ENCODE measurements around the gene TNKS1BP1.

TNKS1BP1 gene

DNA sequence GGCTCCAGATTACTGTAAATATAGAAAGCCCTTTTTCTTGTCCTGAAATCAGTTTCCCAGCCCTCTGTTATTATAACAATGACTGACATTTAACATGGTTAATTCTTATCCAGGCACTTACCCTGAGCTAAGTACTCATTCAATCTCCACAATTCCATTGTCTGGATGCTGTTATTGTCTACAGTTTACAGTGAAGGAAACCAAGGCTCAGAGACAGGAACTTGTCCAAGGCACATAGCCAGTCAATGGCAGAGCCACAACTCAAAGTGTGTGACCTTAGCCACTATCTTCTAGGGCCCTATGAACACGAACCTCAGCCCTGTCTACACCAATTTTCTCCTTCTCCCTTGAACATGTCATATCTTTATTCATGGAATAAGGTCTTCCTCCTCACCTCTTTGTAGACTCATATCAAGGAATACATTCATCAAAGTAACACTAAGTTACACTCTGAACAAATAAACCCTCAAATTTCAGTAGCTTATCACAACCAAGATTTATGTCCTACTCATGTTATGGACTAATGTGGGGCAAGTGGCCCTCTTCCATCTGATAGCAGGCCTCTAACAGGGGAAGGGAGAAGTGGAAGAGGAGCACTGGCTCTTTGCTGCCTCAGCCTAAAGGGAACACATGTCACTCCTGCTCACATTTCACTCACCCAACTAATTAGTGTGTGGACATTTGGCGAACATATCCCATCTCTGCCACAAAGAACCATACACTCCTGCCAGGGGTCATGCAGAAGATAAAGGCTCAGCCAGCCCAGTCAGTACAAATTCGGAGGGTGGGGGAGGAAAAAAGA lies 48.4 kb downstream of the TNKS1BP1 start:
- Histone ChIP-seq H3K9ac (ENCODE audit: low read depth, low read length) (no peak overlapping the region), H3K4me1 (ENCODE audit: insufficient read depth, low read length) (peaks cover 3% of the 10 kb centered on the region), H2AFZ (ENCODE audit: low read depth, low read length) (no peak overlapping the region), H4K20me1 (ENCODE audit: insufficient read depth, low read length) (no peaks in the 10 kb centered on the region), H3K27me3 (ENCODE audit: insufficient read depth, low read length, poor library complexity) (peaks cover 19% of the 10 kb centered on the region), H3K36me3 (ENCODE audit: insufficient read depth, low read length) (no peaks in the 10 kb centered on the region), H3K4me3 (ENCODE audit: low read depth in 1 of 2, low read length in 2 of 2) (no peak overlapping the region), H3K79me2 (ENCODE audit: insufficient read depth, low read length) (no peaks in the 10 kb centered on the region), H3K4me2 (ENCODE audit: insufficient read depth, low read length) (no peak overlapping the region), H3K27ac (ENCODE audit: low read length) (no peak overlapping the region), H3K9me3 (ENCODE audit: insufficient read depth, low read length, severe bottlenecking) (no peaks in the 10 kb centered on the region)
- DNase-seq (no peak), ATAC-seq (ENCODE audit: insufficient read depth, low read depth) (no peak)
- TF ChIP-seq EZH2 (IDR thresholded peaks at IDR 0.05; ENCODE audit: borderline replicate concordance, low read depth, low read length, severe bottlenecking), result no peak
- TF ChIP-seq, protein P1, sequence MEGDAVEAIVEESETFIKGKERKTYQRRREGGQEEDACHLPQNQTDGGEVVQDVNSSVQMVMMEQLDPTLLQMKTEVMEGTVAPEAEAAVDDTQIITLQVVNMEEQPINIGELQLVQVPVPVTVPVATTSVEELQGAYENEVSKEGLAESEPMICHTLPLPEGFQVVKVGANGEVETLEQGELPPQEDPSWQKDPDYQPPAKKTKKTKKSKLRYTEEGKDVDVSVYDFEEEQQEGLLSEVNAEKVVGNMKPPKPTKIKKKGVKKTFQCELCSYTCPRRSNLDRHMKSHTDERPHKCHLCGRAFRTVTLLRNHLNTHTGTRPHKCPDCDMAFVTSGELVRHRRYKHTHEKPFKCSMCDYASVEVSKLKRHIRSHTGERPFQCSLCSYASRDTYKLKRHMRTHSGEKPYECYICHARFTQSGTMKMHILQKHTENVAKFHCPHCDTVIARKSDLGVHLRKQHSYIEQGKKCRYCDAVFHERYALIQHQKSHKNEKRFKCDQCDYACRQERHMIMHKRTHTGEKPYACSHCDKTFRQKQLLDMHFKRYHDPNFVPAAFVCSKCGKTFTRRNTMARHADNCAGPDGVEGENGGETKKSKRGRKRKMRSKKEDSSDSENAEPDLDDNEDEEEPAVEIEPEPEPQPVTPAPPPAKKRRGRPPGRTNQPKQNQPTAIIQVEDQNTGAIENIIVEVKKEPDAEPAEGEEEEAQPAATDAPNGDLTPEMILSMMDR (IDR thresholded peaks at IDR 0.05; ENCODE audit: borderline replicate concordance, extremely low read depth, low read length, poor library complexity, severe bottlenecking), result no peak

DNA sequence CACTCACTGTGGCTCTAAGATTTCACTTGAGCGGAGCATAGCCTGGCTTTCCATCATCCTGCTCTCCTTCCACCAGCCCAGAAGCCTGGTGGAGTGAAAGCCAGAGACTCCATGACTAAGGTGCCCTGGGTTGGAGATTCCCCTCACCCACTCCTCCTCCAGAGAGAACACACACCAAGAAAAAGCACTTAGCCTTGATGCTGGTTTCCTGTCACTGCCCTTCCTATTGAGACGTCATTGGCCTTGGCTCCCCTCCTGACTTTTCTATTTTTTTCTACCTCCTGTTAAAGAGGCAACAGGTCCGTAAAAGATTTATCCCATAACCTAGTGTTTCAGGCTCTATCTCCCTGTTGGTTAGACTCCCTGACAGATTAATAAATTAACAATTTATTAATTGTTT lies 49.2 kb downstream of the TNKS1BP1 start:
- H3K27ac ChIP-seq (ENCODE audit: low read length), result no peak overlapping the region
- no peak for DNase-seq
- H3K4me3 ChIP-seq (ENCODE audit: low read depth in 1 of 2, low read length in 2 of 2), result no peak overlapping the region
- peaks cover 19% of the 10 kb centered on the region for H3K27me3 ChIP-seq (ENCODE audit: insufficient read depth, low read length, poor library complexity)
- no peak overlapping the region for H2AFZ ChIP-seq (ENCODE audit: low read depth, low read length)
- H3K36me3 ChIP-seq (ENCODE audit: insufficient read depth, low read length), result no peaks in the 10 kb centered on the region
- no peak for ATAC-seq (ENCODE audit: insufficient read depth, low read depth)
- no peaks in the 10 kb centered on the region for H3K79me2 ChIP-seq (ENCODE audit: insufficient read depth, low read length)
- no peak overlapping the region for H3K4me2 ChIP-seq (ENCODE audit: insufficient read depth, low read length)
- no peaks in the 10 kb centered on the region for H3K9me3 ChIP-seq (ENCODE audit: insufficient read depth, low read length, severe bottlenecking)
- H4K20me1 ChIP-seq (ENCODE audit: insufficient read depth, low read length), result no peaks in the 10 kb centered on the region
- H3K4me1 ChIP-seq (ENCODE audit: insufficient read depth, low read length), result peaks cover 3% of the 10 kb centered on the region
- no peak overlapping the region for H3K9ac ChIP-seq (ENCODE audit: low read depth, low read length)
- TF ChIP-seq, protein P1 (IDR thresholded peaks at IDR 0.05; ENCODE audit: borderline replicate concordance, extremely low read depth, low read length, poor library complexity, severe bottlenecking), result no peak

DNA sequence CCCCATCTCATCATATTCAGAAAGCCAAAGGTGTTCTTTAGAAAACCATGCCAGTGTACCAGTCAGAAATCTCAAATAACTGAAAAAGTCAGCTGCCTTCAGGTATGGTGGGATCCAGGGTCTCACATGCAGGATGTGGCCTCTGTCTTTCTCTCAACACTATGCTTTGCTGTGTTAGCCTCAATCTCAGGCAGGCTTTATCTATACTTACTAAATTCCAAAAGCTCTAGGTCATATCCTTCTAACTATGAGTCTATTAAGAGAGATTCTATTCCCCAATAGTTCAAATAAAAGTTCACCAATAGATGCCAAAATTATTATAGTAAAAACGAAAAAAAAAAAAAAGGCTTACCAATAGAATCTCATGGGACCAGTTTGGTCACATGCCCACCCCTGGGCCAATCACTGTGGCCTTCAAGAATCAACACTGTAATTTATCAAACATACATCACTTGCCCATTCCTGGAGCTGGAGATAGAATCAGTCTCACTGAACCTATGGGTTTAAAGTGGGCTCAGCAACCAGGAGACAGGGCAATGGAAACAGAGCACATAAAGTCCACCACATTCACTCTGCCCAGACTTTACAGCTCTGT lies 49.8 kb downstream of the TNKS1BP1 start:
- Histone ChIP-seq H3K9ac (ENCODE audit: low read depth, low read length) (no peak overlapping the region), H3K27ac (ENCODE audit: low read length) (no peak overlapping the region), H3K27me3 (ENCODE audit: insufficient read depth, low read length, poor library complexity) (peaks cover 15% of the 10 kb centered on the region), H3K4me2 (ENCODE audit: insufficient read depth, low read length) (no peak overlapping the region), H3K79me2 (ENCODE audit: insufficient read depth, low read length) (no peaks in the 10 kb centered on the region), H2AFZ (ENCODE audit: low read depth, low read length) (no peak overlapping the region), H3K9me3 (ENCODE audit: insufficient read depth, low read length, severe bottlenecking) (no peaks in the 10 kb centered on the region), H3K4me1 (ENCODE audit: insufficient read depth, low read length) (peaks cover 3% of the 10 kb centered on the region), H3K36me3 (ENCODE audit: insufficient read depth, low read length) (no peaks in the 10 kb centered on the region), H3K4me3 (ENCODE audit: low read depth in 1 of 2, low read length in 2 of 2) (no peak overlapping the region), H4K20me1 (ENCODE audit: insufficient read depth, low read length) (no peaks in the 10 kb centered on the region)
- ATAC-seq (ENCODE audit: insufficient read depth, low read depth) (no peak), DNase-seq (no peak)
- TF ChIP-seq, protein P1 (IDR thresholded peaks at IDR 0.05; ENCODE audit: borderline replicate concordance, extremely low read depth, low read length, poor library complexity, severe bottlenecking), result no peak
- TF ChIP-seq EZH2 (IDR thresholded peaks at IDR 0.05; ENCODE audit: borderline replicate concordance, low read depth, low read length, severe bottlenecking), result no peak

Measured in DND-41 (cell line).